GM12874 (cell line): ENCODE measurements around the gene DNAH14.

Experiments
- CTCF ChIP-seq: IDR thresholded peaks from 2 replicates; pipeline ENCODE4 v1.5.1; 2011; ENCODE audit warnings: low read depth, mild to moderate bottlenecking, control low read depth, low read length, moderate library complexity; ENCODE audit not compliant: insufficient read depth

DNAH14 gene

GRCh38 chr1:225427235-225428067 is 498.0 kb downstream of the DNAH14 start, which contains the start of gene LBR:
Gene LBR, minus strand, starts transcription at chr1:225428038. Its CDS starts 3,963 bp downstream, at chr1:225424075.
- no peak for TF ChIP-seq CTCF

GRCh38 chr1:225428068-225428880 is 498.8 kb downstream of the DNAH14 start:
- TF ChIP-seq CTCF: no peak

- TF ChIP-seq CTCF: no peak
Measured at GRCh38 chr1:225428881-225429455, 499.5 kb downstream of the DNAH14 start.

- TF ChIP-seq CTCF: no peak
Measured at GRCh38 chr1:225430301-225430700, 500.8 kb downstream of the DNAH14 start.

GRCh38 chr1:225431081-225431863 is 501.8 kb downstream of the DNAH14 start:
- TF ChIP-seq CTCF: no peak

GRCh38 chr1:225434046-225434445 is 504.6 kb downstream of the DNAH14 start:
- TF ChIP-seq CTCF: no peak
